ENCODE data around the gene ANKRD12. TPM values are rescaled to one million over a fixed set of nuclear protein-coding genes. Genes with fewer than 3 reads are reported as not detected.

ANKRD12 gene
- total and polyA plus RNA-seq, 10 of the 15 experiments (the other 5 are each of a cell fraction or from before 2014, with no cell fraction given) = 5.9 to 45.7 (median 20.2) TPM

GRCh38 chr18:9232977-9233376 is 96.4 kb downstream of the ANKRD12 start:
- ChIA-PET CTCF (interaction anchor here (0.6 kb wide), 1 partner anchor 284 kb away, joined by 3 read pairs; no protein-coding TSS in a partner anchor), RAD21 (ENCODE audit: unreplicated experiment) (no interaction called here), SMC1A (ENCODE audit: uncharacterized antibody, unreplicated experiment) (no interaction called here), POLR2A (no interaction called here)
- Histone ChIP-seq H3K9me3 (replicated peaks; ENCODE audit: control insufficient read depth, insufficient read depth, low read length) (peaks cover 14% of the 10 kb centered on the region; the same call in 2 of the 3 replicates), H3K4me2 (ENCODE audit: control insufficient read depth, insufficient read depth) (no peak overlapping the region), H2AFZ (ENCODE audit: control insufficient read depth, low read depth, low read length) (no peak overlapping the region), H3K9ac (ENCODE audit: control insufficient read depth, insufficient read depth, low read length) (no peak overlapping the region), H3K27ac (ENCODE audit: control insufficient read depth, insufficient read depth) (no peak overlapping the region), H3K79me2 (ENCODE audit: control insufficient read depth, insufficient read depth, low read length) (no peaks in the 10 kb centered on the region; the same call in none of the 2 replicates), H3K4me3 (no peak overlapping the region), H3K27me3 (replicated peaks in 1 of 2; ENCODE audit: control insufficient read depth in 2 of 2, insufficient read depth in 2 of 2, low read length in 1 of 2) (no peaks in the 10 kb centered on the region), H3K36me3 (ENCODE audit: control insufficient read depth in 2 of 2, insufficient read depth in 2 of 2, low read length in 1 of 2) (peaks cover 8 to 21% of the 10 kb centered on the region in 2 experiments), H4K20me1 (ENCODE audit: control insufficient read depth, insufficient read depth) (no peaks in the 10 kb centered on the region), H3K4me1 (ENCODE audit: control insufficient read depth, insufficient read depth, low read length) (no peaks in the 10 kb centered on the region)
- in situ Hi-C loops (cut with MboI) (no loop called here), intact Hi-C loops (cut with micrococcal nuclease; ENCODE audit: unreplicated experiment) (no loop called here)
- BruUV-seq (replicated peaks) = no TSS peak
- DNase-seq (ENCODE audit: low read depth, low spot score) = no peak
- WGBS (ENCODE audit: insufficient coverage, insufficient replicate concordance, low lambda C conversion rate, missing lambda C conversion rate) = 100% methylated on average over 4 of the region's 4 CpGs
- FAIRE-seq = no peak
- ATAC-seq = no peak
- TF ChIP-seq TARDBP (IDR thresholded peaks at IDR 0.05; ENCODE audit: borderline replicate concordance) (no peak), MYC (IDR thresholded peaks at IDR 0.05; ENCODE audit: insufficient read depth, insufficient read length, insufficient replicate concordance, low read length, severe bottlenecking) (no peak), ATF7 (IDR thresholded peaks at IDR 0.05; ENCODE audit: low read depth) (no peak), ETV6 (conservative IDR thresholded peaks at IDR 0.05 in 1 of 2, IDR thresholded peaks at IDR 0.05 in 1 of 2; ENCODE audit: borderline replicate concordance in 1 of 2, low read depth in 1 of 2) (no peak), HDGF (IDR thresholded peaks at IDR 0.05) (no peak), PAX5 (IDR thresholded peaks at IDR 0.05; ENCODE audit: borderline replicate concordance, low read depth, low read length) (no peak), CHD4 (IDR thresholded peaks at IDR 0.05) (no peak), CUX1 (IDR thresholded peaks at IDR 0.05; ENCODE audit: insufficient replicate concordance, low read depth, low read length) (no peak), NR2F1 (conservative IDR thresholded peaks at IDR 0.05) (no peak), SMAD5 (IDR thresholded peaks at IDR 0.05; ENCODE audit: low read depth) (no peak), EED (IDR thresholded peaks at IDR 0.05; ENCODE audit: low read depth) (no peak), NR2C1 (IDR thresholded peaks at IDR 0.05) (no peak), HSF1 (IDR thresholded peaks at IDR 0.05; ENCODE audit: low read depth, low read length) (no peak), SUPT20H (IDR thresholded peaks at IDR 0.05; ENCODE audit: borderline replicate concordance, control insufficient read depth, low read depth, low read length) (no peak), SMARCA5 (IDR thresholded peaks at IDR 0.05) (no peak), BACH1 (IDR thresholded peaks at IDR 0.05; ENCODE audit: borderline replicate concordance) (no peak), NR2C2 (IDR thresholded peaks at IDR 0.05; ENCODE audit: borderline replicate concordance, control insufficient read depth, insufficient read length, low read depth) (no peak)

Measured in GM12878 (cell line).